GM21526 (cell line): Measurements from ENCODE around the gene DEPP1.

Experiments used
- ATAC-seq: cut with Tn5 transposase; IDR thresholded peaks from one replicate; pipeline ENCODE4 v1.9.1; 2021; ENCODE audit warnings: moderate library complexity; ENCODE audit not compliant: unreplicated experiment, low FRiP score

DEPP1 gene

GRCh38 chr10:44993922-44994751 lies 15.5 kb upstream of the DEPP1 start:
- no peak for ATAC-seq

GRCh38 chr10:44993226-44993921 lies 14.8 kb upstream of the DEPP1 start:
- ATAC-seq, result no peak

GRCh38 chr10:44992732-44993225 lies 14.2 kb upstream of the DEPP1 start:
- ATAC-seq, result no peak

DNA sequence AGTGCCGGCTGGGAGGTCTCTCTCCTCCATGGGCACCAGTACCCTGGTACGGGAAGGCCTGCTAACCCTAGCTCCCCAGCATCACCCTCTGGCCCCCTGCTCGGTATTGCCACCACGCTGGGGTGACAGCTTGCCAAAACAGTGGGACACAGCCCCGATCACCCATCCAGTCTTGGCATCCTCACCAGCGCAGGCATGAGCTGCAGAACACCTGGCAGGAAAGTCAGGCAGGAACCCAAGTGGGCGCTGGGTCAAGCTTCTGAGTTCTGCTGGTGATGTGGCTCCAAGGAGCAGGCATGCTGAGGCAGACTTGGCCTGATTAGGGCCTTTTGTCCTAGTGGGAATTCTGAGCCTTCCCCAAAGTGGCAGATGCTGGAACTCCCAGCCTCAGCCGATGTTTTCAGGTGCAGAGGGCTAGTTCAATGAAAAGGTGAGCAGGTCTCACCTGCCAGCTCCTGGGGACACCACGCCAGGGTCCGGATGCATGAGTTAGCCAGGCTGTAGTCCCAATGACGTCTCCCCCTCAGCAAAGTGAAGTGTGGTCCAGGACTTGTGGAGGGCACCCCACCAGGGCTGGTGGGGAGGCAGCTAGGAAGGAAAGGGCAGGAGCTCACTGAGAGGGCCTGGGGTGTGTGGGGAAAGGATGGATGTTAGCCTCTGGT lies 13.6 kb upstream of the DEPP1 start:
- ATAC-seq, result no peak

- no peak for ATAC-seq
Measured at GRCh38 chr10:44991571-44991970, 13.0 kb upstream of the DEPP1 start.

DNA sequence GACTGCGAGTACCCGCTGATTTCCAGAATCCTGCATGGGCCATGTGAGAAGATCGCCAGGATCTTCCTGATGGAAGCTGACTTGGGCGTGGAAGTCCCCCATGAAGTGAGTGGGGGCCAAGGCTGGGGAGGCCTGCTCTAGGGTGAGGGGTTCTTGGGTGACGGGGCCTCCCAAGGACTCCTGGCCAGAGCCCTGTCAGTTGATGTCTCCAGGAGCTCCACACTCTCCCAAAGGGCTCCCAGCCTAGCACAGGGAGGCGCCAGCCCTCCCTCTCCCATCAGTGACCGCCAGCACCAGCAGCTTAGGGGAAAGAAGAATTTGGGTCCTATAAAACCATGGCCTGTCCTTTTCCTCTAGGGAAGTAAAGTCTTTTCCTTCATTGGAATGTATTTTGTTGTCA lies 12.4 kb upstream of the DEPP1 start:
- no peak for ATAC-seq

GRCh38 chr10:44990302-44990655 lies 11.7 kb upstream of the DEPP1 start:
- no peak for ATAC-seq

- ATAC-seq, result no peak
Measured at GRCh38 chr10:44989597-44990301, 11.1 kb upstream of the DEPP1 start.

- no peak for ATAC-seq
Measured at GRCh38 chr10:44988957-44989585, 10.5 kb upstream of the DEPP1 start.

DNA sequence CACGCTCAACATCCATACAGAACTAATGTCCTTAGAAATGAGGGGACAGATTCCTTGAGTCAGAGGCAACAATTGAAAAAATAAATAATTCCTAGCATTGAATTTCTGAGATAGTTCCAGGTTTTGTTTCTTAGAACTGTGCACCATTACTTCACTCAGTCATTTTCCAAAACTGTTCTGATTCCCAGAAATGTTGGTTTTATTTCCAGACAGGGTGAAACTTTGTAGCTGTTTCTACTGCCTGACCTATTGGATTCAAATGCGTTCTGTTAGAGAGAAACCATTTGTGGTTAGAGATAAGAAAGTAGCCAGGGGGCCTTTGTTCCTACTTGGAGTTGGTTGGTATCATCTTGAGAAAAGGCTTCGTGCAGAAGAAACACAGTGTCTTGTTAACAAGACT lies 8.1 kb upstream of the DEPP1 start:
- ATAC-seq, result no peak

- no peak for ATAC-seq
Measured at GRCh38 chr10:44986179-44986578, 7.6 kb upstream of the DEPP1 start.

- ATAC-seq, result no peak
Measured at GRCh38 chr10:44985175-44985681, 6.6 kb upstream of the DEPP1 start.

DNA sequence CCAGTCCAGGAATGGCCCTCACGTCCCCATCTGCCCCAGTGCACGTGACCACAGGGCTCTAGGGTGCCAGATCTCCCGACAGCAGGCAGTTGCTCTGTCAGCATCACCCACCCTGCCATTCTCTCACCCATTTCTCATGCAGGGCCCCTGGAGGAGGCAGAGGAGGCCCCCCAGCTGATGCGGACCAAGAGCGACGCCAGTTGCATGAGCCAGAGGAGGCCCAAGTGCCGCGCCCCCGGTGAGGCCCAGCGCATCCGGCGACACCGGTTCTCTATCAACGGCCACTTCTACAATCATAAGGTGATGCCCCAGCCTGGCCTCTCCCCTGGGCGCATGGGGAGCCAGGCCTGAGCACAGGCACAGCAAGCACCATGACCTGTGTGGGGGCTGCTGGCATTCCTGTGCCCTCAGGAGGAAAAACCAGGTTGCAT lies 6.1 kb upstream of the DEPP1 start:
- ATAC-seq, result no peak

DNA sequence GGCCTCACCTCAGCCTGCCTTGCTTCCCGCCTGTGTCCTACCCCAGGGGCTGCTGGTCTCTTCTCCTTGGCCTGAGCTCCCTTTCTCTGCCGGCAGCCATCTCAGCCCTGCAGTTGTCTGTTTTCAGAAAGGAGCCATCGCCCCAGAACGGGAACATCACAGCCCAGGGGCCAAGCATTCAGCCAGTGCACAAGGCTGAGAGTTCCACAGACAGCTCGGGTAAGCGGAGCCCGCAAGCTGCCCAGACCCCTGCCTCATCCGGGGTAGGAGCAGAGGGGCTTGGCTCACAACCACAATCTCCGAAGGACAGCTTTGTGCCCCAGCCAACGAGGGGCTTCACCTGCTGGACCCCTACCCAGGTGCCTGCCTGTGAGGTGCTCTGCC lies 5.3 kb upstream of the DEPP1 start:
- ATAC-seq, result no peak

- no peak for ATAC-seq
Measured at GRCh38 chr10:44983066-44983894, 4.7 kb upstream of the DEPP1 start.

- ATAC-seq, result no peak
Measured at GRCh38 chr10:44982496-44982895, 3.9 kb upstream of the DEPP1 start.

GRCh38 chr10:44982114-44982460 lies 3.5 kb upstream of the DEPP1 start:
- ATAC-seq, result no peak

DNA sequence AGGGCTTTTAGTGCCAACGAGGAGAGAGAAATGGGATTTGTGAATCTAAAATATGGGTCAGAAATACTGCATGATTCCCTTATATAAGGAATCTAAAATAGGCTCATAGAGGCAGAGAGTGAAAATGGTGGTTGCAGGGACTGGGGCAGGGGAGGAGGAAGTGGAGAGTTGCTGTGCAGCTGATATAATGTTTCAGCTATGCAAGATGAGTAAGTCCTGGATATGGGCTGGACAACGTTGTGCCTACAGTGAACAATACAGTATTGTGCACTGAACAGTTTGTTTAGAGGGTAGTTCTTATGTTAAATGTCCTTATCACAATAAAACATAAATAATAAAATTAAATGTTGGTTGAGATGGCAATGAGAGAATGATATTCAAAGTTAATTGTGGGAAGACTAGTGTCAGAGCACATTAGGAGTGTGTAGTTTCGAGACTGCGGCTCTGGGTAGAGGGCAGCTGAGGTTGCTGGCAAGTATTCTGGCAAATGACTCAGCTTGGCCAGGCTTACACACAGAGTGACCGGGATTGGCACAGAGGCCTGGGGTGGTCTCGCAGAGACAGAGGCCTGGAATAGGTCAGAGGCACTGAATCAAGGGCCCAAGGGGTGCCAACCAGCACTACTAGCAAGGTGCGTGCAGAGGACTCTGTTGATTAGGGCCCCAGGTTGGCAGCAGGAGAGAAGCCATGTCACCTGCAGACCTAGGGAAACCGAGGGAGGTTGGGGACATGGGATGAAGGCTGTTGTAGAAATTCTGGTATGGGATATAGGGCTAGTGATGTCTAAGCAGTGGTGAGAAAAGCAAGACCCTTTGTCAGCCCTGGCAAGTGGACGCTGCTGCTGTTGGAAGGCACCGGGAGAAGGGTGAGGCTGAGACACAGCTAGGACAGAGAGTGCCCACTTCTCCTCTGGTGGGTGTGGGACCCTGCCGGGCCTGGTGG lies 2.8 kb upstream of the DEPP1 start:
- no peak for ATAC-seq
